AG08396 (cell line): ENCODE results near the gene C2orf42.
"Not testable (repeated sequence)": the region's sequence is repeated elsewhere in the genome, so short reads cannot be mapped to it uniquely, and the experiment has no call there.

Experiments used
- DNase-seq: peaks from one replicate; pipeline ENCODE4 v3.0.0; 2012; ENCODE audit warnings: low spot score, mixed read lengths

C2orf42 gene

DNA sequence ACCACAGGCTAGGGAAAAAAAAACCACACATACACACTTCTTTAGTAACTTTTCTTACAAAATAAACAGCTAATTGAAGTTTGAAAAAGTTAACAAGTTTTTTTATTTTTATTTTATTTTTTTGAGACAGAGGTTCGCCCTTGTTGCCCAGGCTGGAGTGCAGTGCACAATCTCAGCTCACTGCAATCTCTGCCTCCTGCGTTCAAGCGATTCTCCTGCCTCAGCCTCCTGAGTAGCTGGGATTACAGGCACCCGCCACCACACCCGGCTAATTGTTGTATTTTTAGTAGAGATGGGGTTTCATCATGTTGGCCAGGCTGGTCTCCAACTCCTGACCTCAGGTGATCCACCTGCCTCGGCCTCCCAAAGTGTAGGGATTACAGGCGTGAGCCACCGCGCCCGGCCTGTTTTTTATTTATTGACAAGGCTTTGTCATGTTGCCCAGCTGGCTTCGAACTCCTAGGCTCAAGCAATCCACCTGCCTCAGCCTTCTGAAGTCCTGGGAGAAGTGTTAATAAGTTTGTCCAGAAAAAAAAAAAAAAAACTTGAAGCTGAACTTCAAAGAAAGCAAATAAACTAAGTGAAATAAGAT, 21.1 kb downstream of the C2orf42 start:
- not testable (repeated sequence) for DNase-seq

DNA sequence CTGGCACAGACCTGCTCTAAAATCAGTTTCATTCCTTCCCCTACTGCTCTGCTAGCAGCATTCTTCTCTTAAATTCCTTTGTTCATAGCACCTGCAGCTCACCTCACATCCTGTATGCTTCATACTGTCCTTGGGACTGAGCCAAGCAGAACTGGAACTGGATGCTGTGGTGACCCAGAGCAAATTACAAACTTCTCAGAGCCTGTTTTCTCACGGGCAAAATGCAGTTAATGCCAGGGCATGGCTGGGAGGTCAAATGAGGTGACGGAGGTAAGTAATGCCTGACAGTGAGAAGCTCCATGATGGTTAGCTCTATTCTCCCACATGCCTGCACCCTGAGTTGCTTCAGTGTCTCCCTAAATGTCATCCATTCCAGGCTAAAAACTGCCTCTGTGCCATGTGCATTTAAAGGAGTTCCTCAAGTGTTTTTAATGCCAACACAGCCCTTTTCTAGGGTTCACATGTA, 29.7 kb downstream of the C2orf42 start:
- DNase-seq, result no peak

DNA sequence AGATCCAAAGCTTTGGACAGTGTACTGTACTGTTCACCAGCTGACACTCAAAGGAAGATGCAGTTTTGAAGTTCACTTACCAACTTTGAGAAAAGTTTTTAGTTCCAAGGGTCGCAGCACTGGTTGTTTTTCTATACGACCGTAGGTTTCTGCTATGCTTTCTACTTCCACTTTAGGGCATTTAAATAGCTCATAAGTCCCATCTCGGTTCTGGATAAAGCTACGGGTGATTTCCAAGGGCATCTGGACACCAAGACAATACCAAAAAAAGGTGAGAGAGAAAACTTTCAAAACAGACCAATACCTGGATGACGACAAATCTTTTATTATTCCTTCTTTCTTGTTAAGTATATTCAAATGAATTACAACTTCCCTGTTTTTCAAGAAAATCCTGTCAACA, 30.3 kb downstream of the C2orf42 start:
- DNase-seq, result no peak

DNA sequence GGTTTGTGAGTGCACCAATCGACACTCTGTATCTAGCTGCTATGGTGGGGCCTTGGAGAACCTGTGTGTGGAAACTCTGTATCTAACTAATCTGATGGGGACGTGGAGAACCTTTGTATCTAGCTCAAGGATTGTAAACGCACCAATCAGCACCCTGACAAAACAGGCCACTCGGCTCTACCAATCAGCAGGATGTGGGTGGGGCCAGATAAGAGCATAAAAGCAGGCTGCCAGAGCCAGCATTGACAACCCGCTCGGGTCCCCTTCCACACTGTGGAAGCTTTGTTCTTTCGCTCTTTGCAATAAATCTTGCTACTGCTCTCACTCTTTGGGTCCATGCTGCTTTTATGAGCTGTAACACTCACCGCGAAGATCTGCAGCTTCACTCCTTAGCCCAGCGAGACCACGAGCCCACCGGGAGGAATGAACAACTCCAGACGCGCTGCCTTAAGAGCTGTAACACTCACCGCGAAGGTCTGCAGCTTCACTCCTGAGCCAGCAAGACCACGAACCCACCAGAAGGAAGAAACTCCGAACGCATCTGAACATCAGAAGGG, 41.6 kb downstream of the C2orf42 start:
- not testable (repeated sequence) for DNase-seq

DNA sequence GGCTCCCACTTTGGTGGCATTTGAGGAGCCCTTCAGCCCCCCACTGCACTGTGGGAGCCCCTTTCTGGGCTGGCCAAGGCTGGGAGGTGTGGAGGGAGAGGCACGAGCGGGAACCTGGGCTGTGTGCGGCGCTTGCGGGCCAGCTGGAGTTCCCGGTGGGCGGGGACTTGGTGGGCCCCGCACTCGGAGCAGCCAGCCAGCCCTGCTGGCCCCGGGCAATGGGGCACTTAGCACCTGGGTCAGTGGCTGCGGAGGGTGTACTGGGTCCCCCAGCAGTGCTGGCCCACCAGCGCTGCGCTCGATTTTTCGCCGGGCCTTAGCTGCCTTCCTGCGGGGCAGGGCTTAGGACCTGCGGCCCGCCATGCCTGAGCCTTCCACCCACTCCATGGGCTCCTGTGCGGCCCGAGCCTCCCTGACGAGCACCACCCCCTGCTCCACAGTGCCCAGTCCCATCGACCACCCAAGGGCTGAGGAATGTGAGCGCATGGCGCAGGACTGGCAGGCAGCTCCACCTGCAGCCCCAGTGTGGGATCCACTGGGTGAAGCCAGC, 42.5 kb downstream of the C2orf42 start:
- DNase-seq, result not testable (repeated sequence)

DNA sequence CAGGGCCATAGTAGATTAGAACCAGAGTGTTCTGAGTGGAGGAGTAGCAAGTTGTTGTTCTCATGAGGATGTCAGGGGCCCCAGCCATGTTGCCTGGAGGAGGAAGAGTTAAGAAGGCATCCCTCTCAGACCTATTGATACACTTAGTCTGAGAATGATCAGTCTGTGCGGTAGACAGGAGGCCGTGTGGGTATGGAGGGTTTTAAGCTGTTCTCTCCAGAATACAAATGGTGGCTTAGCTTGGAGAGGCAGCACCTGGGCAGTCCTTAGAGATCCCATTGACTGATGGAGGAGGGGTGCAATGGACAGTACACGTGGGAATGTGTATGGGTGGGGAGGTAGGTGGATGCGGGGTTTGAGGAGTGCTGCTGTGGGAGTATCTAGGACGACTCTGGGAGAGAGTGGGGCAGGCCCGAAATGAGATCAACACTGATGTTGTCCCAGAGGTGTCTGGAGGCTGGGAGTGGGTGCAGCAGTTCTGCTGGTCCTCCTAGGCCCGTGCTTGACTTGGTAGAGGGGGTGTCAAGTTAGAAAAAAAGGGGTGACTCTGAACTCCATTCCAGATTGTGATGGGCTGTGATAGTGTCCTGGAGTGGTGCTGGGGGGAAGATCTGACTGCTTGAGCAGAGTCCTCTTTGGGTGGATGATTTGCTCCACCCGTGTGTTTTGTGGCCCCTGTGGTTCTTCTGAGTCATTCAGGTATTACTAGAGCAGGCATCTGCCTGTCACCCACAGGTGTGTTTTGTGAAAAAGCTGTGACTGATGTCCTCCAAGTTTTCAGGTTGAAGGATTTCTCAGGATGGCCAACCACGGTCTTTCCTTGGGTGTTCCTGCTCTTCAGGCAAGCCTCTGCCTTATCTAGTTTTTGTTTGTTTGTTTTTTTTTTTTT, 44.7 kb downstream of the C2orf42 start:
- DNase-seq, result no peak

DNA sequence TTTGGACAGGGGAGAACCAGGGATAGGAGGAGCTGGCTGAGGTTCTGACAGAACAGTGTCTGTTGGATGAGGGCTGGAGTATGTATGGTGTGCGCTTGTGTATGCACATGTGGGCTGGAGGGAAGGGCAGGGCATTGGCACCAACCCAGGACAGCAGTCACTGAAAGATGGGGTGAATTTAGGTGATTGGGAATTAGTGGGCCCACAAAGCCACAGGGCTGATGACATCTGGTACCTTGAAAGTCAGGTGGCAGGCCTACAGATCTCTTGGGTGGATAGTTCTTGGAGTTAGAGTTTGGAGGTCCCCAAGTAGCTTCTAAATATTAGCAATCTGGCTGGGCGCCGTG, 45.7 kb downstream of the C2orf42 start:
- no peak for DNase-seq

DNA sequence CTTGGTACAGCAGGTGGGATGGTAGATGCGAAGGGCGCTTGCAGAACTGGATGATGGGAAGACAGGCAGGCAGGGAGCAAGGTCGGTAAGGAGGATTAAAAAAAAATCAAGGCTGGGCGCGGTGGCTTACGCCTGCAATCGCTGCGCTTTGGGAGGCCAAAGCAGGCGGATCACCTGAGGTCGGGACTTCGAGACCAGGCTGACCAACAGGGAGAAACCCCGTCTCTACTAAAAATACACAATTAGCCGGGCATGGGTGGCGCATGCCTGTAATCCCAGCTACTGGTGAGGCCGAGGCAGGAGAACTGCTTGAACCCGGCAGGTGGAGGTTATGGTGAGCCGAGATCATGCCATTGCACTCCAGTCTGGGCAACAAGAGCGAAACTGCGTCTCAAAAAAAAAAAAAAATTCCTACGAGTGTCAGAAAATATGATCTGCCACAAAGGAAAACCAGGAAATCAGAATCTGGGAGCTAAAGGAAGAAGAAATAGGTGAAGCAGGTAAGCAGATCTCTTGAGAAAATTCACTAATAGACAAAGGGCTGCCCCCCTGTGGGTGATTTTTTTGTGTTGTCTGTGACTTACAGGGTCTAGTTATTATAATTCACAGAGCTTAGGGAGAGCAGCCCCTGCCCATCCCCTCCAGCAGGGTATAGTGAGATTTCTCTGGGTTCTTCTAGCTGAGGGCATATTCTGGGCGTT, 46.2 kb downstream of the C2orf42 start:
- no peak for DNase-seq

DNA sequence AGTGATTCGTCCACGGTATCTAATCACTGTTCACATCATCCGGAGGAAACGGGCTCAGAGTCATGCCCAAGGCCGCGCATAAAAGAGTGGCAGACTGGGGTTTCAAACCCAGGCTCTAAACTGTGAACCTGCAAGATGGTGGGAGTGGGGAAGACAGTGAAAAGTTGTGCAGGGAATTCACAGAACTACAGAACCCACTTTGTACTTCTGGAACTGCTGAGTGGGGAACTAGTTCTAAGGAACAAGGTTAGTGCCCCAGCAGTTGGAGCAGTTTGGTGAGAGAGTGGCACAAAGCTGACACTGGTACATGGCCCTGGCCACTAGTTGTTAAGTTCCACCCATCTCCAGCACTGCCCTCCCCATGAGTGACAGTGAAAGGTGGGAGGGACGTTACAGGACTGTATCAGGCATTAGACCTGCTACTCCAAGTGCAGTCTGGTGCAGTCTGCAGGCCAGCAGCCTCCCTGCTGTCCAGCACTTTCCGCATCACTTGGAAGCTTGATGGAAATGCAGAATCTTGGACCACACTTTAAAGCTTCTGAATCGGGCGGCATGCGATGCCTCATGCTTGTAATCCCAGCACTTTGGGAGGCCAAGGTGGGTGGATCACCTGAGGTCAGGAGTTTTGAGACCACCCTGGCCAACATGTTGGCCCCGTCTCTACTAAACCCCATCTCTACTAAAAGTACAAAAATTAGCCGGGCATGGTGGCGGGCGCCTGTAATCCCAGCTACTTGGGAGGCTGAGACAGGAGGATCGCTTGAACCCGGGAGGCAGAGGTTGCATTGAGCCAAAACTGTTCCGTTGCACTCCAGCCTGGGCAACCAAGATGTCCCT, 47.3 kb downstream of the C2orf42 start:
- peak; percentile 54 for DNase-seq

DNA sequence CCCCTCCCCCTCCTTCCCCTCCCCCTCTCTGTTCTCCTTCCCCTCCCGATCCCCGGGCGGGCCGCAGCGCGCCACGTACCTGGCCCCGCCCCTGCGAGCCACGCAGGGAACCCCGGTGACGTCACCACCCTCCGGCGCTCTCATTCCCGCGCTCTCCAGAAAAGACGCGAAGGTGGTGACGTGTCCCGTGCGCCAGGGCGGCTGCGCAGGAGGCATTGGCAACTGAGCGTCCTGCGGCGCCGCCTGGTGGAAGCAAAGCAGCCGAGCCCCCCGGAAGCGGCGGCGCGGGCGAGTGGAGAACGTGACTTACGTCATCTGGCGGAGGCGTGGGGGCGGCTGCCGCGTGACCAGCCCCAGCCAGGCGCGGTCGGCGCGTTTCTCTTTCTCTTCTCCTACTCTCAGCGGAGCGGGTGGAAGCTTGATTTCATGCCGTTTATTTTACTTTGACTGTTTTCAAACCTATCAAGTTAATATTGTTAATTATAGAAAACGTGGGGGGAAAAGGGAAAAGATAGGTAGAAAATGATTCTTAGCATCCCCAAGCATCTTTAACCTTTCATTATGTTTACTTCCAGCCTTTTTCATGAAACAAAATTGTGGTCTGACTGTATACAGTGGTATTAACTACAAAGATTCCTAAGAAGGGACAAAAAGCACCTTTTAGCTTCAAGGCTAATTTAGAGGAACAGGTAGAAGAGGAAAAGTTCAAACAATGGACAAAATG, 48.1 kb downstream of the C2orf42 start:
- DNase-seq, result peak; percentile 99

DNA sequence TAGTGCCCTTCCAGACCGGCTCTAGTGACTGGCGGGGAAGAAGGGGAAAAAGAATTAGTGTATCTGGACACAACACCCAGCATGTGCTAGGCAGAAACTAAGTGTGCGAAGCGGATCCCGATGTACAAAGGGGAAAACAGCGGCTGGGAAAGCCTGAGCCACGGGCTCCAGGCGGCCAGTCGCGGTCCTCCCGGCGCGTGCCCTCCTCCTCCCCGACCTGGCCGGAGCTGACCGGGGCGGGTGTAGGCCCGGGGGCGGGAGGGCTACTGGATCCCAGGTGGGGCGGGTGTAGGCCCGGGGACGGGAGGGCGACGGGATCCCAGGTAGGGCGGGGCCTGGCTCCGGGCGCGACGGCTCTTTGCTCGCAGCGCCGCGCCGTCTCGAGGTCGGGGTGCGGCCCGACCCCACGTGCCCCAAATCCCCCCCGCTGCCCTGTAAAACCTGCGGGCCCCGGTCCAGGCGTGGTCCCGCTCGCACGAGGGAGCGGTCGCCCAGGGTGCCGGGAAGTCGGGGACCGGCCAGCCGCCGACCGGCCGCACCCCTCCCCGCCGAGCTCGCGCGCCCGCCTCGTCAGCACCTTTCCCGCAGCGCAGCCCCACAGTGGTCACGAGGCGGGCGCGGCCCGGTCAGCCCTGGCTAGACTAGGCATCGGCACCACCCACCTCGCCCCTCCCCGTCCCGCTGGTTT, 48.8 kb downstream of the C2orf42 start:
- peak; percentile 55 for DNase-seq

DNA sequence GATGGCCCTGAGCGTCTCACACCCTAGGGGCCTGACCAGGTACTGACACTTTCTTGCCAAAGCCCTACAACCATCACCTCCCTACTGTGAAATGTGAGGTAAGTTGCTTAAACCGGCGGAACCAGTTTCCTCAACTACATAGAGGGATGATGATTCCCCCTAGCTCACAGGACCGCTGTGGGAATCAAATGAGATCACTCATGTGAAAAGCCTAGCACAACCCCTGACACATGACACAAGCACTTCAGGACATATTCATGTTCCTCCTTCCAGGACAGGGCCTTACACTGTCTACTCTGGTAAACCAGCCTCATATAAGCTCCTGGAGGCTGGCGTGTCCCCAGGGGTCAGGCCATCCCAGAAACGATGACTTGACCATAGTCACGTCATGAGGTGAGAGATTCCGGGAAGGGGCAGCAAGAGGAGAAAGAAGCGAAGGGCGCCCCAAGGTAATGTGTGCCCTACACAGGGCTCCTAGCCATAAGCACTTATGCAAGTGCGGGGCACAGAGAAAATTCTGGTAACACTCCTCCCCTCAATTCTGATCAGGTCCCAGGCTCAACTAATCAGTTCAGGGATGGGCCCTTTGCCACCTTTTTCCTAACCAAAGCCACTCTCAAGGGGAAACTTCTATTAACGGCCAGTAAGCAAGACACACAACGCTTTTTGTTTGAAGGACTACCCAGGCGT, 49.5 kb downstream of the C2orf42 start:
- DNase-seq, result no peak

DNA sequence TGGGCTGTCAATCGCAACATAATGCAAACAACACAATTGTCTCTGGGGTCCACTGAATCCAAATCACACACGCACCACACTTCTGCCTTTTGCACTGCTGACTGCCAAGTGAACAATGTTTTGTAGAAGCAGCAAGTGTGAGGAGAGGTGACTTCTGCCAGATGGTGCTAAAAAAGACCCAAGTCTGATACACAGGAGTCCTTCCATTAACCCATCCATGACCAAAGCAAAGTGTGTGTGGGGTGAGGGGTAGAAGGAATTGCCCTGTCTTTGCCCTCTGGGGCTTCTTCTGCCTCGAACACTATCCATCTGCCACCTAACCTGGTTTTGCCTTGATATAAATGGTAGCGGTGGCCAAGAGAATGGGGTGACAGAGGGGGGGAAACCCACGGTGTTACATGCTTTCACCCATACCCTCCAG, 50.0 kb downstream of the C2orf42 start:
- no peak for DNase-seq

DNA sequence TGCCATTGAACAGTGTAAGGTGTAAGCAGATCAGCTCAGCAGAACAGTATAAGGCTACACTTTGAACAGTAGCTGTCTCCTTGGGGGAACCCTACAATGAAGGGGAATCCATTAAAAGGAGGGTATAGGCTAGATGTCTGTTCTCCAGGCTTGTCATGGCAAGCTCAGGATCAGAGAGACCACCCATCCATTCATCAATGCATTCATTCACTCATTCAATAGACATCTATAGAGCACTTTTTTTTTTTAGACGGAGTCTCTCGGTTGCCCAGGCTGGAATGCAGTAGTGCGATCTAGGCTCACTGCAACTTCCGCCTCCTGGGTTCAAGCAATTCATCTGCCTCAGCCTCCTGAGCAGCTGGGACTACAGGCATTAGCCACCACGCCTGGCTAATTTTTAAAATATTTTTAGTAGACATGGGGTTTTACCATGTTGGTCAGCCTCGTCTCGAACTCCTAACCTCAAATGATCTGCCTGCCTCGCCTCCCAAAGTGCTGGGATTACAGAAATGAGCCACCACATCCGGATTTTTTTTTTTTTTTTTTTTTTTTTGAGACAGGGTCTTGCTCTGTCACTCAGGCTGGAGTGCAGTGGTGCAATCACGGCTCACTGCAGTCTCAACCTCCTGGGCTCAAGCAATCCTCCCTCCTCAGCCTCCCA, 56.4 kb downstream of the C2orf42 start:
- DNase-seq, result not testable (repeated sequence)

DNA sequence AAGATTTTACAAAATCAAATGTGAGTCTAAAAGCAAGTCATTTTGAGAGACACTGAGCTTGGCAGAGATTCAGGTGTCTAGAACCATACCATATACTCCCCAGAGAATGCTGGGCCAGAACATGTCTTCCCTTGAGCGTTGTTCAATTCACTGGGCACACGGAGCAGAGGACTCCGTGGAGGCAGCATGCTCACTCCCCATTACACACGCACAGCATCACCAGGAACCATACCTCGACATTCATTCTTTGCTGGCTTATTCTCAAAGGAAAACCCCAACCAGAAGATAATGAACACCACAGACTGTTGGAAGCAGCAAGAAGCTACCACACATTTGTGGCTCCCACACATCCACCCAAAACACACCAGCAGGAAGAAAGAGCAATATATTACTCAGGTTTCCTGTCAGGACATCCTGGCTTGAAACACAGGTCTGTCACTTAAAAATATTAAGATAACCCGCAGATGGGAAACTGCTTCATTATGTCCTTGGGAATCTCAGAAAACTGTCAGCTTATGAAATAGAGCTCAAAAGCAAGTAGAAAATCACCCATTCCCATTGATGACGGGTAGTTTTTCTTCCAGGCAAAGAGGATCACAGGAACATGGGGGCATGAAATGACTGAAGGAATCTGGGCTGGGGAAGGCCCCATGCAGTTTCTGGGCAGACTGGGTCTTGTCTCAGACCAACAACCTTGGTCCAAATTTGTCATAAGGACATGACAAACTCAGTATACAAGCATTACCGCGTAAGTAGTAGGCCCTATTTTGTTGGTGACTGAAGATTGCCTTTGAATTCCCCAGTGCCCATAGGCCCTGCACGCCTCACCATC, 57.1 kb downstream of the C2orf42 start:
- DNase-seq, result no peak

DNA sequence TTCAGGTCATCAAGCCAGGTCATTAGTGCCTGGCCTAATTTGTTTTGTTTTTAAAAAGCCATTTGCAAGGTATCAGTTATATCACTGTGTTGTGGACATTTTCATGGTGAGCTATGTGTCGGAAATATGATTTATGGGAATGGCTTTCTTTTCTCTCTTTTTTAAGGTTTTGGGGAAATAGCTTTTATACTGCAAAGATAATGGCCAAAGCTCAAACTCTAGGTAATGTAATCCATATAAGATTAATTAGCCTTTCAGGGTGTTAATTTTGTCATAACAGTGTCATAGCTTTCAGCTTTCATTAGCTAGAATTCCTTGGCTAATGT, 57.7 kb downstream of the C2orf42 start:
- no peak for DNase-seq

DNA sequence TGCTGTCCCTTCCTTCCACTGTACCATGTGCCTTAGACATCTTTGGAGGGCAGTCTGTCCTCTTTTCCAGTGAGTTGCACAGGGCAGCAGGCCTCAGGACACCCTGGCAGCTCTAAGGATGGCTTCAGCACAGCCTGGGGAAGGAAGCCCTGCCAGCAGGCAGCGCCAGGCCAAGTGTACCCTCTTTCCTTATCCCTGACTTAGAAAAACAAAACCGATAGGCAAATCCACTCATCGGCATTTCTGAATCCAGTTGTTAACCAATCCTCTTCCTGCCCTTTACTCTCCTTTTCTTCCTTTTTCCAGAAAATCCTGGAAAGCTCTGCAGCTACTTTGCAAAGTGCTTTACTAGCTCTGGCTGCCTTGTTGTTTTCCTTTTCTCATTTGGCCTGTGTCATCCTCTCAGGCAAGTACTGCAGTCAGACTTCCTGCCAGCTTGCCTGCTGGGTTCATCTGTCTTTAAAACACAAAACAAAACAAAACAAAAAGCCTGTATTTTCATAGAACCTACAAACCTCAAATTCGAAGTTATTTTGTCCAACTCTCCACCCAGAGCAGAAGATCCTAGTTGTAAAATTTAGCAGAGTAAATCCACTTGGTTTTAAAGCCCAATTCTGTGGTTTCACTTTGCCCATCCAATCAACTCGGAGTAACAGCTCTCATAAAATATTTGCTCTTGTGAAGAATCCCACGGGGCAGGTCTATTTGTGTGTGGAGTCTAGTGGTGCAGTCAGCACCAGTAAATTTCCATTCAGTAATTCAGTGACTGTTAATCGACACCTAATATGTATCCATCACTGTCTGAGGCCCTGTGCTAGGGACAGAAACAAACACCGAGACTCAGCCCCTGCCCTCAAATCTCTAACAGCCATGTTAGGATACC, 58.3 kb downstream of the C2orf42 start:
- DNase-seq, result no peak
